HFFc6 (cell line): ENCODE results near the gene CACNG3. TPM values are rescaled to one million over a fixed set of nuclear protein-coding genes. Genes with fewer than 3 reads are reported as not detected.
"Not testable (repeated sequence)": the region's sequence is repeated elsewhere in the genome, so short reads cannot be mapped to it uniquely, and the experiment has no call there.

Experiments used
- DNase-seq: peaks from one replicate; pipeline ENCODE4 v3.0.0-alpha.2; 2018
- H3K27ac Mint-ChIP-seq: 2 replicates; pipeline ENCODE4 v1.8.0; 2020; ENCODE audit warnings: mild to moderate bottlenecking, mixed read lengths
- H3K27me3 Mint-ChIP-seq: 2 replicates; pipeline ENCODE4 v1.8.0; 2021; ENCODE audit warnings: mild to moderate bottlenecking, moderate library complexity, mixed read lengths; ENCODE audit not compliant: insufficient read depth
- H3K36me3 Mint-ChIP-seq: 2 replicates; pipeline ENCODE4 v1.8.0; 2021; ENCODE audit warnings: low read depth, mixed read lengths
- H3K4me1 Mint-ChIP-seq: 2 replicates; pipeline ENCODE4 v1.8.0; 2020; ENCODE audit warnings: low read depth, mixed read lengths
- H3K4me3 Mint-ChIP-seq: 2 replicates; pipeline ENCODE4 v1.8.0; 2020; ENCODE audit warnings: mild to moderate bottlenecking, moderate library complexity, mixed read lengths
- H3K9me3 Mint-ChIP-seq: 2 replicates; pipeline ENCODE4 v1.8.0; 2020; ENCODE audit warnings: mild to moderate bottlenecking, mixed read lengths
- CTCF ChIP-seq: fragments of 200-600 bp; sonication (generic); IDR thresholded peaks from 2 replicates; pipeline ENCODE4 v1.5.0; 2021; ENCODE audit warnings: antibody characterized with exemption, mild to moderate bottlenecking
- total RNA-seq, 6 experiments: library from RNA; stranded (reverse); fragmentation: NEBNext Ultra II Directional; extraction: Animal tissue kit (Norgen Biotek cat#: 25700); gene quantifications; 2 replicates in 1 of 6; 3 replicates in 5 of 6; pipeline ENCODE4 v1.2.3, GENCODE V29; 2021

Gene CACNG3
- total RNA-seq, 6 experiments from 2014 or later: not detected

DNA sequence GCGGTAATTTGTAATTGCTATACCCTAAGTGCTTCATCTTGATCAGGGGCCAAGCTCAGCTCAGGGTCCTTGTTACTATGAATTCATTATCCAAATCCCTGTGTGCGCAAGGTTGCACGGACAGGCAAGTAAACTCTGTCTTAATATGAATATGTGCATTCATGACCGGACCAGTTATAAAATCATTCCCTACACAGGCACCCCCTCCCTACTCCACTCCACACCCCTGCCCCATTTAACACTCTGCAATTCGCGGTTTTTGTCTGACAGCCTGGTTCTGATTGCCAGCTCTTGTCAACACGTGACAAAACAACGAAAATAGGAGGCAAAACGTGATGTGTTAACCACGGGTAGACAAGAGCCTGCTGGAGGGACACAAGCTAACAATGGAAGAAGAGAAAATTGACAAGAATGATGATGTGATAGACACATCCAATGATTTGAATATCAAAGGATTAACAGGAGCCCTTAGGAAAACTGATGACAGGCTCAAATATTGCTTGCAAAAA, 76.5 kb downstream of the CACNG3 start:
- DNase-seq: no peak
- H3K4me1 Mint-ChIP-seq: no peaks in the 10 kb centered on the region
- no peaks in the 10 kb centered on the region for H3K27me3 Mint-ChIP-seq
- TF ChIP-seq CTCF: no peak
- H3K27ac Mint-ChIP-seq: no peak overlapping the region
- H3K36me3 Mint-ChIP-seq: no peaks in the 10 kb centered on the region
- H3K4me3 Mint-ChIP-seq: no peak overlapping the region
- H3K9me3 Mint-ChIP-seq: peaks cover 22% of the 10 kb centered on the region; the same call in 1 of the 2 replicates

- Mint-ChIP-seq H3K36me3 (0 out of 2 replicates have a peak, but pooled peaks cover 4% of the 10 kb centered on the region), H3K9me3 (peaks cover 29% of the 10 kb centered on the region), H3K27ac (no peak overlapping the region), H3K27me3 (peaks cover 1% of the 10 kb centered on the region; the same call in 1 of the 2 replicates), H3K4me1 (no peaks in the 10 kb centered on the region), H3K4me3 (no peak overlapping the region)
- TF ChIP-seq CTCF: no peak
- no peak for DNase-seq
Measured at GRCh38 chr16:24336491-24336890, 80.4 kb downstream of the CACNG3 start.

- H3K9me3 Mint-ChIP-seq: peaks cover 24% of the 10 kb centered on the region
- no peak for DNase-seq
- no peaks in the 10 kb centered on the region for H3K4me1 Mint-ChIP-seq
Measured at GRCh38 chr16:24337013-24337412, 80.9 kb downstream of the CACNG3 start.

GRCh38 chr16:24343829-24344228, 87.7 kb downstream of the CACNG3 start:
- H3K36me3 Mint-ChIP-seq: not testable (repeated sequence)

More at GRCh38 chr16:24337013-24337412, 80.9 kb downstream of the CACNG3 start:
- Mint-ChIP-seq H3K36me3 (0 out of 2 replicates have a peak, but pooled peaks cover 4% of the 10 kb centered on the region), H3K4me3 (no peak overlapping the region), H3K27ac (no peak overlapping the region), H3K27me3 (peaks cover 1% of the 10 kb centered on the region; the same call in 1 of the 2 replicates)
- TF ChIP-seq CTCF: no peak

GRCh38 chr16:24344784-24345183, 88.6 kb downstream of the CACNG3 start:
- H3K36me3 Mint-ChIP-seq: no peaks in the 10 kb centered on the region
- H3K9me3 Mint-ChIP-seq: peaks cover 27% of the 10 kb centered on the region
- H3K27ac Mint-ChIP-seq: no peak overlapping the region
- no peak for TF ChIP-seq CTCF
- DNase-seq: no peak
- H3K4me3 Mint-ChIP-seq: no peak overlapping the region
- no peaks in the 10 kb centered on the region for H3K4me1 Mint-ChIP-seq
- H3K27me3 Mint-ChIP-seq: no peaks in the 10 kb centered on the region; the same call in 1 of the 2 replicates

More at GRCh38 chr16:24343829-24344228, 87.7 kb downstream of the CACNG3 start:
- not testable (repeated sequence) for H3K27me3 Mint-ChIP-seq, H3K27ac Mint-ChIP-seq, H3K4me1 Mint-ChIP-seq, H3K4me3 Mint-ChIP-seq, DNase-seq
- peaks cover 33% of the 10 kb centered on the region for H3K9me3 Mint-ChIP-seq

DNA sequence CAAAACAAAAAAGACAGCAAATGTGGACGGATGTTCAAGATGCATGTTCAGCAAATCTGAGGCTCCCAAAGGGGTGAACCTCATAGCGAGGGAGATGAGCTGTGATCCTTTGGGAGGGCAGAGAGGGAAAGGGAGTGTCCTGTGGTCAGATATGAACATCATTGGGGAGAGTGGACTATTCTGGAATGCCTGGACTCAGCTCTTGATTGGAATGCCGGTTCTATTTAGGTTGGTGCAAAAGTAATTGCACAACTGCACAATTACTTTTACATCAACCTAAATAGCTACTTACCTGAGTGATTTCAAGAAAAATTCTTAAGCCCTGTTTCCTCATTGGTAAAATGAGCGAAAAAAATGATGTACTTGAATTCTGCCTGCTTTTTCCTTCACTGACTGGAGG, 89.6 kb downstream of the CACNG3 start:
- no peak for DNase-seq
- Mint-ChIP-seq H3K27ac (no peak overlapping the region), H3K4me3 (no peak overlapping the region), H3K9me3 (peaks cover 29% of the 10 kb centered on the region), H3K36me3 (no peaks in the 10 kb centered on the region), H3K4me1 (no peaks in the 10 kb centered on the region), H3K27me3 (no peaks in the 10 kb centered on the region; the same call in 1 of the 2 replicates)
- TF ChIP-seq CTCF: no peak
